ENCODE measurements around the gene AGBL3.

DNA sequence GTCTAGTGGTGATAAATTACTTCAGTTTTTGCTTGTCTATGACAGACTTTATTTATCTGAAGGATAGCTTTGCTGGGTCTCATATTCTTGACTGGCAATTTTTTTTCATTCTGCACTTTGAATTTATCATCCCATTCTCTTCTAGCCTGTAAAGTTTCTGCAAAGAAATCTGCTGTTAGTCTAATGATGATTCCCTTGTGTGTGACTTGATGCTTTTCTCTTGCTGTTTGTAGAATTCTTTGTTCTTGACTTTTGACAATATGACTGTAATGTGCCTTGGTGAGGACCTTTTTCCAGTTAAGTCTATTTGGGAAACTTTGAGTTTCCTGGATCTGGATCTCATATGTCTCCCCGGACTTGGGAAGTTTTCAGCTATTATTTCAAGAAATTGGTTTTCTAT, 102.3 kb downstream of the AGBL3 start:
- TF ChIP-seq, protein P1, sequence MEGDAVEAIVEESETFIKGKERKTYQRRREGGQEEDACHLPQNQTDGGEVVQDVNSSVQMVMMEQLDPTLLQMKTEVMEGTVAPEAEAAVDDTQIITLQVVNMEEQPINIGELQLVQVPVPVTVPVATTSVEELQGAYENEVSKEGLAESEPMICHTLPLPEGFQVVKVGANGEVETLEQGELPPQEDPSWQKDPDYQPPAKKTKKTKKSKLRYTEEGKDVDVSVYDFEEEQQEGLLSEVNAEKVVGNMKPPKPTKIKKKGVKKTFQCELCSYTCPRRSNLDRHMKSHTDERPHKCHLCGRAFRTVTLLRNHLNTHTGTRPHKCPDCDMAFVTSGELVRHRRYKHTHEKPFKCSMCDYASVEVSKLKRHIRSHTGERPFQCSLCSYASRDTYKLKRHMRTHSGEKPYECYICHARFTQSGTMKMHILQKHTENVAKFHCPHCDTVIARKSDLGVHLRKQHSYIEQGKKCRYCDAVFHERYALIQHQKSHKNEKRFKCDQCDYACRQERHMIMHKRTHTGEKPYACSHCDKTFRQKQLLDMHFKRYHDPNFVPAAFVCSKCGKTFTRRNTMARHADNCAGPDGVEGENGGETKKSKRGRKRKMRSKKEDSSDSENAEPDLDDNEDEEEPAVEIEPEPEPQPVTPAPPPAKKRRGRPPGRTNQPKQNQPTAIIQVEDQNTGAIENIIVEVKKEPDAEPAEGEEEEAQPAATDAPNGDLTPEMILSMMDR (IDR thresholded peaks at IDR 0.05), result no peak
- no peak for TF ChIP-seq POLR2A (IDR thresholded peaks at IDR 0.05)
